GM18873 (cell line): ENCODE measurements around the gene RGS12.

Source experiments
- ATAC-seq: cut with Tn5 transposase; IDR thresholded peaks from one replicate; pipeline ENCODE4 v1.9.1; 2021; ENCODE audit warnings: mild to moderate bottlenecking, moderate library complexity, moderate number of reproducible peaks; ENCODE audit not compliant: unreplicated experiment, low FRiP score

Gene RGS12

DNA sequence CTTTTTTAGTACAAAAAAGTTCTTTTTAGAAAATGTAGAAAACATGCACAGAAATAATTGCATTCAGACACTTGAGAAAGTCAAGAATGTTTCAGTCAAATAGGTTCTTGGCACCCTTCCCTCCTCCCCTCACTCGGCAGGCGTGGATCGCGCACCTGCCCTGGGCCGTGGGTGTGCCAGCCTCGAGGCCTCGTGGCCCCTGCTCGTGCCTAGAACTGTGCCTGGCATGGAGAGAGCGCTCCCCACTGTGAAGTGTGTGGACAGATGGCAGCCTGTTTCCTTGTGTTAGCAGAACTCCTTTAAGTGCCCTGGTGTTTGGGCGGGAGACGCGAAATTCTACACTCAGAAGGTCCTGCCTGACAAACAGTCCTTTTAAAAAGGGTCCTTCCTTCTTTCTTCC is 14.7 kb downstream of the RGS12 start:
- no peak for ATAC-seq

DNA sequence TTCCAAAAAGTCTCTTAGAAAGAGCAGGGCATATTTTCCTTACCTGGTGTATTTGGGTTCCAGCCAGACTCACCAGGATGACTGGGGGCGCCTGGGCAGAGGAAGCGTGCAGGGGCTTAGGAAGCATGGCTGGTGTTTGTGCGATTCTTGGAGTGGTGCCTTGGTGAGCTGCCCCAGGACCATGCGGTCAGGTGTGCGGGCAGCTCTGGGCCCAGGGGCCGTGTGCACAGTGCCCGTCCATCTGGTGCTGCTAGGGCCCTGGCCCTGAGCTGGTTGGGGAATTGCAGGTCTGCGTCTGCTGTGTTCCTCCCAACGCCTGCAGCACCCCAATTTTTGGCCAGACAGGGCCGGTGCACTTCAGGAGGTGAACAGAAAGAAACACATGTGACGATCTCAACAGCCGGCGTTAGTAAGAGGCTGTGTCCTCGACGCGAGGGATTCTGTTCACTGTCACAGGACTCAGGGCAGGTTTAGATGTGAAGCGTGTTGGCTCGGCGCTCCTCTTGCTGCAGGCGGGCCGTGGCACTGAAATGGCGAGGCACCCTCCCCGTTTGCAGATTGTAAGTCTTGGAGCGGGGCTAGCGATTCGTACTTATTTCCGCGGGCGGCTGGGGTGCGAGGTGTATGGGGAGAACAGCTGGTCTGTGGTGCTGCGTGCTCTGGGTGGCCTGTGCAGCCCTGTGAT is 15.2 kb downstream of the RGS12 start:
- no peak for ATAC-seq

DNA sequence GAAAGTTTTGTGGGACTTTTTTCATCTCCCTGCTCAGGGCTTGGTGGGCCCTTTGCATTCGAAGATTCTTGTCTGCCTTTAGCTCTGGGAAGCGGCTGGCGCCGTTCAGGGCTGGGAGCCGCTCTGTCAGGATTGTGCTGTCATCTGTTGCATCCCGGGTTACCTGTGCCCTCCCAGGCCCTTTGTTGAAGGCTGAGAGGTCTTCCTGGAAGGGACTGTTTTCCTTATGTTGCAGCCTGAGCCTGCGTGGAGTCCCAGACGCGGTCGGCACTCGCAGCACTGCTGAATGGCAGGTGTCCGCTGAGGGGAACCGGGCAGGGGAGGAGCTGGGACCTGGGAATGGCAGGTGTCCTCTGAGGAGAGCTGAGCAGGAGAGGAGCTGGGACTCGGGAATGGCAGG is 15.9 kb downstream of the RGS12 start:
- ATAC-seq: no peak

DNA sequence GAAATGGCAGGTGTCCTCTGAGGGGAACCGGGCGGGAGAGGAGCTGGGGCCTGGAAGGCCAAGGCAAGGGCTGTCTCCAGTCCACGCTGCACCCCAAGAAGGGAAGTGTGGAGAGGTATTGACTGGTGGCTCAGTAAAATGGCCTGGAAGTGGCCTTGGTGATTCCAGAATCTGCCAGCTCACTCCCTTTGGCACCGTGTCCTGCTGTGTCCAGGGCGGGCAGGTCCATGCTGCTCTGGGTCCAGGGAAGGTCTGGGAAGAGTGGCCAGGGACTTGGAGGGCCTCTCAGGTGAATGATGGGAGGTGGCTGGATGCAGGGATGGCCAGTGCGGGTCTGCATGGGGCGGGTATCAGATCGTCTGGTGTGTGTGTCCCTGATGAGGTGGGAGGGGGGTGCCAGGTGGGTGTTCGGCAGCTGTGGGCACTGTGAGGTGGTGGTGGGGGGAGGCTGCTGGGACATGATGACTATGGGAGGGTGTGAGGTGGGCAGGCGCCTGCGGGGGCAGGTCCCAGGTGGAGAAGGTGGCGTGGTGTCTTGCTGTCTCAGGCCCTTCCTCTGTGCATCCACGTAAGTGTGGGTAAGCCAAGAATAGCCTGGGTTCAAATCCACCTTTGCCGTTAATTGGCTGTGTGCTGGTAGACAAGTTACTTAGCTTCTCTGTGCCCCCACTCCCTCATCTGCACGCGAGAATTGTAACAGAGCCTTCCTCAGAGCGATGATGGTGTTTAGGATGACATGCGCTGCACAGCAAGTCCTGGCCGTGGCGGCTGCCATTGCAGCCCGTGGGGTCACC is 17.7 kb downstream of the RGS12 start:
- ATAC-seq: no peak

DNA sequence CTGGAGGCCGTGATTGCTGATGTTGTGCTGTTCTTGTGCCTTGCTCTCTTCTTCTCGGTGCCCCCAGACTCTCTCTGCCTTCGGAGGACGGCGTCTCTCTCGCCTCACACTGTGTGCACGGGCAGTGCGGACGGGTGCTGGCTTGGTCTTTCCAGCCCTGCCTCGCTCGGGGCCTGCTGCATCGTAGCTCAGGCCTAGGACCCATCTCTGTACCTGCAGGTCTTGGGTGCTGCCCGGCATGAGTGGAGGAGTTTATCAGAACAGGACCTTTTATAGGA is 18.2 kb downstream of the RGS12 start:
- no peak for ATAC-seq

DNA sequence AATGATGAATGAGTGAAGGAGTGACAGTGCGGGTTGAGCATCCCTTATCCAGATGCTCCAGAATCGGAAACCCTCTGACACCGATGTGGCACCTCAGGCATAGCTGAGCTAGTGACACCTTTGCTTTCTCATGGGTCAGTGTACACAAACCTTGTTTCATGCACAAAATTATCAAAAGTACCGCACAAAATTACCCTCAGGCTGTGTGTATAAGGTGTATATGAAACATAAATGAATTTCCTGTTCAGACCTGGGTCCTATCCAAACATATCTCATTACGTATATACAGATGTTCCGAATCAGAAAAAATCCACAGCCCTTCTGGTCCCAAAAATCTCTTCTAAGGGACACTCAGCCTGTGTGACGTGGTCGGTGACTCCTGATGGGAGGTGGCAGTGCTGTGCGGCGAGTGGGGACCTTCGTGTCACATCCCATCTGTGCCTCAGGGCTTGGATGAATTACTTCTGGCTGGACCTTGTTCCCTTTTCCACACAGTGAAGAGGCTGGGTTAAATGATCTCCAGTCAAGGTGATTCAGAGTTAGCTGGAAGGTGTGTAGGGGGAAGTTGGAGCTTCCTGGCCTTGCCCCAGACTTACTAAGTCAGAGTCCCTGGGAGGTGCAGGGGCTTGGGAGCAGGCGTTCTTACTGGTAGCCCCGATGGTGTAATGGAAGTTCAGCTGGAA is 18.8 kb downstream of the RGS12 start:
- ATAC-seq: no peak

DNA sequence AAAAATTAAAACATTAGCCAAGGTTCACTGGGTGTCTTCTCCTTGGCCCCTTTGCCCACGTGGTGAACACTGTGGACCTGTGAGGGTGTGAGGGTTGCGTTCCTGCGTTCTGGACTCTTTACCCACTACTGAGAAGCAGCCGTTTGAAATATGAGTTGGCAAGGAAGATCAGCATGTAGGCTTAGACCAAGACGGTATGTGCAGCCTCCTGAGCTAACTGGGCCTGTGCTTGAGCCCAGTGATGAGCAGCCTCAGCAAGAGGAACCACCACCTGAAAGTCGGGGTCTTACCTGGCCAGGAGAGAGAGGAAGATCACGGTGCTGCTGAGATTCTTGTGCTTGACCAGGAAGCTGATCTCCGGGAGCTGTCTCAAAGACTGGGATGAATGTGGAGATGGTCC is 19.5 kb downstream of the RGS12 start:
- no peak for ATAC-seq

DNA sequence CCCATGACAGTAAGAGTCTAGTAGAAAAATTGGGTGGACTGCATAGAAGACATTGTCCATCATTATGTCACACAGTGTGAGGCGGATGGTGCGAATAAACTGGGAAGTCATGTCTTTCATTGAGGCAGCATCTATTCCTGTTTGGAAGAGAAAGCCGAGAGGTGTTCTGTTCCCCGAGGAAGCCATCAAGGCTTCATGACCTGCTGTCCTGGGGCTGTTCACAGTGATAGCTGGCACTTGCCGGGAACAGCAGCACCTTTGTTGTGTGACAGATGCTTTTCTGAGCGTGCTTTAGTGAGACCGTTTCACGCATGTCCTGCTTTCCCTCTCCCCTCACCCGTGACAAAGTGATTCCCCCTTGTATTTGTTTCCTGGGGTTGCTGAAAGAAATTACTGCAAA is 20.3 kb downstream of the RGS12 start:
- ATAC-seq: no peak

DNA sequence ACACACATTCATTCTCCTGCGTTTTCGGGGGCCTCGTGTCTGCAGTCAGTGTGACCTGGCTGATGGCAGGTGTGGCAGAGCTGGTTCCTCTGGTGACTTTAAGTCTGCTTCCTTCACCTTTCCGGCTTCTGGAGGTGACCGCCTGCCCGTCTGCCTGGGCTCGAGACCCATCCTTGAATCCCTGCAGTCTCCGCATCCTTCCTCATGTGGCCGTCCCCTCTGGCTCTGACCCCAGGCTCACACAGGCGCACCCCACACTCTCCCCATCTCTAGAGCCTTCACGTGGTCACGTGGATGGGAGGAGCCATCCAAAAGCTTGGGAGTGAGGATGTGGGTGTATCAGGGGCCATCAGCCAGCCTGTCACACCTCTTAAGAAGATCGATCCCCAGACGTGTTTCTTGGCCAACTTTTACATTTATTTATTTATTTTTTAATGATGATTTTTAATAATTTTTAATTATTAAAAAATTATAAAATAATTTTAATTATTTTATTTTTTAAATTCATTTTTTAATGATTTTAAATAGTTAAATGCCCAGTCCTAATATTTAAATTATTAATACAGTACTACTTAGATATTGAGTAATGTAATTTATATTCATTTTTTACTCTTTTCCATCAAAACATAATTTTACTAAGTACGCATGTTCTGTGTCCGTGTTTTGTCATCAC is 20.9 kb downstream of the RGS12 start:
- no peak for ATAC-seq

DNA sequence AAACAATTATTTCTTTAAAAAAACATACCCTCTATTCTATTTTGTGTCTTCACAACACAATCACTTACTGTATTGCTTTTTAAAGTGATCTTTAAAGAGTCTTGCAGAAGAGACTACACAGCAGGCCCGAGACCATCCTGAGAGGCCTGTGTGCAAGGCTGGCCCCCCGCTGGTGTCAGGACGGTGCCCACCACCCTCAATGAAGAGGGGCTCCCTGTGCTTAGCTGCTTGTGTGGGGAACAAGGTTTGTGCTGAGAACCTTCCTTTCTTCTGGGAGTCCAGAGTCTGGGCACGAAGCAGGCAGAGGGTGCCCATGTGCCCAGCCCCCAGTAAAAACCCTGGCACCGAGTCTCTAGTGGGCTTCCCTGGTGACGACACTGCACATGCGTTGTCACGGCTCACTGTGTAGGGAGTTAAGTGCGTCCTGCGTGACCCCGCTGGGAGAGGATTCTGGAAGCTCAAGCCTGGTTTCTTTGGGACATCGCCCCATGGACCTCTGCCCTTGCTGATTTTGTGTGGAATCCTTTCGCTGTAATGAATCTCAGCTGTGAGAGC is 22.0 kb downstream of the RGS12 start:
- no peak for ATAC-seq

DNA sequence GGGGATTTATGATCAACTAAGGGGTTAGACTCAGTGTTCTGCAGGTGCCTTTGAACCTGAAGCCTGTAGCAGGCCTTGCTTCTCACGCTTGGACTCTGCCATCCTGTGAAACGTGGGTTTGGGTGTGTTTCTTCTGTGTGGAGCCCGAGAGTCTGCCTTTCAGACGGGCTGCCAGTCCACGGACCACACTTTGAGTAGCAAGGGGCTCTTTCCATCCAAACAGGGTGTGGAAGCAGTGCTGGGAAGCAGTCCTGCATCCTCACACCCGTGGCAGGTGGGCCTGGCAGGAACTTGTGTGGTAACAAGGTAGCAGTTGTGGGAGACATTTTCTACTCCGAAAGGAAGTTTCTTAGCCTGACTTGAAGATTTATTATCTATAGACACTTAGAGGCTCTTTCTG is 22.7 kb downstream of the RGS12 start:
- ATAC-seq: no peak

DNA sequence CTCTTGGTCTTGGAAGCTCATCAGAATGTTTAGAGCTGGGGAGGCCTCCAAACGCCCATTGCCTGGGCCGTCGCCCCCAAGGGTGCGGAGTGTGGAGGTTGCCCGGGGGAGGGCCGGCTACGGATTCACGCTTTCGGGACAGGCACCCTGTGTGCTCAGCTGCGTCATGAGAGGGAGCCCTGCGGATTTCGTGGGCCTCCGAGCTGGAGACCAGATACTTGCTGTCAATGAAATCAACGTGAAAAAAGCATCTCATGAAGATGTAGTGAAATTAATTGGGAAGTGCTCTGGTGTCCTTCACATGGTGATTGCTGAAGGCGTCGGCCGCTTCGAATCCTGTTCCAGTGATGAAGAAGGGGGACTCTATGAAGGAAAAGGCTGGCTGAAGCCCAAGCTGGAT is 23.3 kb downstream of the RGS12 start:
- ATAC-seq: no peak

DNA sequence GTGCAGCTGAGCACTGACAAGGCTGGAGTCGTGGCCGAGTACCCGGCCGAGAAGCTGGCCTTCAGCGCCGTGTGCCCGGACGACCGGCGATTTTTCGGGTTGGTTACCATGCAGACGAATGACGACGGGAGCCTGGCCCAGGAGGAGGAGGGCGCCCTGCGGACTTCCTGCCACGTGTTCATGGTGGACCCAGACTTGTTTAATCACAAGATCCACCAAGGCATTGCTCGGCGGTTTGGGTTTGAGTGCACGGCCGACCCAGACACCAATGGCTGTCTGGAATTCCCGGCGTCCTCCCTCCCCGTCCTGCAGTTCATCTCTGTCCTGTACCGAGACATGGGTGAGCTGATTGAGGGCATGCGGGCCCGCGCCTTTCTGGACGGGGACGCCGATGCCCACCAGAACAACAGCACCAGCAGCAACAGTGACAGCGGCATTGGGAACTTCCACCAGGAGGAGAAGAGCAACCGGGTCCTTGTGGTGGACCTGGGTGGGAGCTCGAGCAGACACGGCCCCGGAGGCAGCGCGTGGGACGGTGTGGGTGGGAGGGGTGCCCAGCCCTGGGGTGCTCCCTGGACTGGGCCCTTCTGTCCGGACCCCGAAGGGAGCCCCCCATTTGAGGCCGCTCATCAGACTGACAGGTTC is 24.3 kb downstream of the RGS12 start:
- ATAC-seq: no peak

DNA sequence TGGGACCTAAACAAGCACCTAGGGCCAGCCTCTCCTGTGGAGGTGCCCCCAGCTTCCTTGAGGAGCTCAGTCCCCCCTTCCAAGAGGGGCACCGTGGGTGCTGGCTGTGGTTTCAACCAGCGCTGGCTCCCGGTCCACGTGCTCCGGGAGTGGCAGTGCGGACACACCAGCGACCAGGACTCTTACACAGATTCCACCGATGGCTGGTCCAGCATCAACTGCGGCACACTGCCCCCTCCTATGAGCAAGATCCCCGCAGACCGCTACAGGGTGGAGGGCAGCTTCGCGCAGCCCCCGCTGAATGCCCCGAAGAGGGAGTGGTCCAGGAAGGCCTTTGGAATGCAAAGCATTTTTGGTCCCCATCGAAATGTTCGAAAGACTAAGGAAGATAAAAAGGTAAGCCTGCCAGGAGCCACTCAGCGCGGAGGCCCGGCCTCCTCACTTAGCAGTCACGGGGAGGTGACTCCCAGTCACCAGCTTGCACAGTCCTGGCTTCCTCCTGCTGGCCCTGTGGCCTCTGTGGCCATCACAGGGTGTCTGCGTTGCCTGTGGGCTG is 24.9 kb downstream of the RGS12 start:
- ATAC-seq: no peak

DNA sequence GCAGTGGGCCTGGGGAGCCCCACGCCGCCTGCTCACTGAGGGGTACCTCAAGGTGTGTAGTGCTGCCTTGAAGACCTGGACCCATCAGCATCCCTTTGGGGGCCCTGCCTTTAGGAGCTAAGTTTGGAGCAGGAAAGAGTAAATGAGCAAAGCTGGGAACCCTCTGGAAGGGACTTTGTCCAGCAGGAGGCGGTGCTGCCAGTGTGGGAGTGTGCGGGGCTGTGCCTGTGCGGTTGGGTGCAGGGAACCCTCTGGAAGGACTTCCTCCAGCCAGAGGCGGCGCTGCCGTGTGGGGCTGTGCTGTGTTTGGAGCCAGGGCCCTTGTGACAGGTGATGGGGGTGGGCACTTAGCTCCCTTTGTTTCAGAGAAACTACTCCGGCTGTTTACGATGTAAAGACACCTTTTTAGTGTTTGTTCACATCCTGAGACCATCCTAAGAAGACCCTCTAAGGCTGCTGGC is 25.8 kb downstream of the RGS12 start:
- no peak for ATAC-seq

DNA sequence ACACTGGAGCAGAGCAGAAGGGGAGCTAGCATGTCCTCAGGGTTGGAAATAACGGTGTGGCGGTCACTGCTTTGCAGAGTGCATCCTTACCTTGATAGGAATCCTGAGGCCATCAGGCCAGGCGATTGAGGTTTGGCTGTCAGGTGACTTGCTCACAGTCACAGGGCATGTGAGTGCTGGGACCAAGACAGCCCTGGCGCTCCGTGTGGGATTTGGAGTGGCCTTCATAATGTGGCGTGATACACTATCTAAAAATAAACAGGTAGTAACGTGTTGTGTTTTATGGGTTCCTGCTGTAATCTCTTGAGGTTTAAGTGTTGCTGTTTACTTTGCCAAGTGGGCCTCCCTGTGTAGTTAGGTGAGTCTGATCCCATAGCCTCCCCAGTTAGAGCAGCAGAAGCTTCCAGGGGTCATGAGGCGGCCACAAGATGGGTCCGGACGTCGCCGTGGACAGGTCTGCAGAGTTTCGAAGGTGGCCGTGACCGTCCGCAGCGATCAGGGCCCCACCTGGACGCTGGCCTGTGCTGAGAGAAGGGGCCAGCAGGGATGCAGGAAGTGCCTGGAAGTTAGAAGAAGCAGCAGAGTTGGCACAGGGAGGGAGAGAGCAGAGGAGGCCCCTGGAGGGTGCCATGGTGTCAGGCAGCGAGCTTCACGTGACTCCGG is 27.7 kb downstream of the RGS12 start:
- ATAC-seq: no peak

DNA sequence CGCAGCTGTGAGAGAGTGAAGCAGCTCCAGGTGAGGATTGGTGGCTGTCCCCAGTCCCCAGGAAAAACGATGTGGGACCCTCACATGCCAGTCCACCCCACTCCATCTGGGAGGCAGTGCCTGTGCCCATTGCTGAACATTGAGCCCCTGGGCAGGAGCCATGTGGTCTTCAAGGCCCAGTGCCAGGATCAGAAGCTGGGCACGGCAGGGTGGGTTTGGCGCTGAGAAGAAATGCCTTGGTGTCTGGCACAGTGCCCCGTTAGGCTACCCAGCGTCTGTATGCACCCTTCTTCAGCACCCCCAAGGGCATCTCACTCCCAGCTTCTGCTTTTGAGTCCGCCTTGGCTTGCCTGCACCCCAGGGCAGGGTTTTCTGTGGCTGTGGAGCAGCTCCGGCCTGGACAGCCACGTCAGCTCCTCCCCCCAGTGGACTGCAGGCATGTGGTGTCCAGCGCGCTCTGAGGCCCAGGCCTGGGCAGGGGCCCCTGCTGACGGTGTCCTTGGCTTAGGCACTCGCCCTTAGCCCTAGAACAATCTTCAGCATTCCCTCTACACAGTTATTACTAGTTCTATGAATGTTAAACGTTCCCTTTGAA is 28.6 kb downstream of the RGS12 start:
- no peak for ATAC-seq

DNA sequence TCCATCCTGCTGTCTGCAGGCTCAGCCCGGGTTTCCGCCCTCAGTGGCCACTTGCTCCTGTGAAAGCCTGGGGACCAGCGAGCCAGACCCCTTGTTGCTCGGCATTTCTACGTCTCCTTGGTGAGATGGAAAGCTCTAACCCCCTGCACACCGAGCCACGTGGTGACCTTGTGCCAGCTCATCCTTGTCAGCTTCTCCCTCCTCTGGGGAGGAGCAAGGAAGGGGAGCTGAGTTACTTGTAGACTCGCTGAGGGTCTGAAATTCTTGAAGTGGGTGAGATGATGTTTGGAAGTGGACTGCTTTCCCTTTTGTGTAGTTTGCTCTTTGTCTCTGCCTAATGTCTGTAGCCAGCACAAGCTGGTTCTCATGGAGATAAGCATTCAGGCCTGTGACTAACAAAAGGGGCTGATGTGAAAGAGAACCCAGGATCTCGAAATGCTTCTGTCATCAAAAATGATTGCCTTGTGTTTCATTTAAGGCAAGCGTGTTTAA is 29.3 kb downstream of the RGS12 start:
- ATAC-seq: no peak

DNA sequence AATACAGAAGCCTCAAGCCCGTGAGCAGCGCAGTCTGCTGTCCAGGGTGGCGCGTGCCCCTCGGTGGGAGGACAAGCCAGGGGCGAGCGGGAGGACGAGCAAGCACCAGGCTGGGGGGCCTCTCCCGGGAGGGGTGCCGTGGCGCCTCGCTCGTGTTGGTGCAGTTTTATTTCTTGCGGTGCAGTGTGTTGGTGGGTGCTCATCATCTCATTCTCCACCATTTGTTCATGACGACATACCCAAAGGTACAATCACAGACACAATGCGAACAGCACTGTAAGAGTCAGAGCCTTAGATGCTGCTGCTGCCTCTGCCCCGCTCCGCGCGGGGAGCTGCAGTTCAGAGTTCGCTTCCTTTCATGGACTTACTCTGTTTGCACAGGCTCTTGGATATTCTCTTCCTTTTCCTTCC is 30.3 kb downstream of the RGS12 start:
- ATAC-seq: no peak
